NCI-H2227 (cell line): ENCODE measurements around the gene NEUROG3.

Experiments
- DNase-seq: peaks from one replicate; lab custom pipeline; 2025; ENCODE audit not compliant: unreplicated experiment; lab: John Stamatoyannopoulos, UW

Gene NEUROG3, protein sequence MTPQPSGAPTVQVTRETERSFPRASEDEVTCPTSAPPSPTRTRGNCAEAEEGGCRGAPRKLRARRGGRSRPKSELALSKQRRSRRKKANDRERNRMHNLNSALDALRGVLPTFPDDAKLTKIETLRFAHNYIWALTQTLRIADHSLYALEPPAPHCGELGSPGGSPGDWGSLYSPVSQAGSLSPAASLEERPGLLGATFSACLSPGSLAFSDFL

DNA sequence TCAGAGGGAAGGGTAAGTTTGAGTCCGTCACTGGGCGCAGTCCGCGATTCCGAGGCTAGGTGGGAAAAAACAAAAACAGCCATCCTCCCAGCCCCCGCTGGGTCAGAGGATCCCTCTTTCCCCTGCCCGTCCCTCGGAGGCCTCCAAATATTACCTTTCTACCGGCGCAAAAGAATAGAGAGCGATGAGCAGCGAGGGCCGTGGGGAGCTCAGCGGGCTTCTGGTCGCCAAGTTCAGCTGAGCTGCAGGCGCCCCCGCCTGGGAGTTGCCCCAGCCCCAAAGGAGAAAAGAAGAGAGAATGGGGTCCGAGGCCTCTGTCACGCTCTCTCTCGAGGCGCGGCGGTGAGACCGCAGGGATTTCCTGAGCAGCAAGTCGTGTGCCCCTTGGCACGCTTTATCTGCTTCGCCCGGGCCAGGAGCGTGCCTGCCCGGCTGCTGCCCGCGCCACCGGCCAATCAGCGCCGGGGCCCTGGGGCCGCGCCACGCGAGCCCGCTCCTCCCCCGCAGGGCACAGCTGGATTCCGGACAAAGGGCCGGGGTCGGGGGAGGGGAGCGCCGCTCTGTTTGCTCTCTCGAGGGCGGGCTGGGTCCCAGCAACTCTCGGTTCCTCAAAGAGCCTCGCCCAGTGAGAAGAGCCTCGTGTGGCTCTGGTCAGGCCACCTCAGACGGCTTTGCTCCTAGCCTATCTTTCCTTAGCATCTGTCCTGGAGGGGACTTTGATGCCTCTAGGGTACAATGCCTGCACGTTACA is at the start of gene NEUROG3:
Gene NEUROG3 (minus strand): TSS at position 367 of the 751 bp plus-strand sequence. CDS start 379 bp downstream, outside the sequence.
- no peak for DNase-seq

DNA sequence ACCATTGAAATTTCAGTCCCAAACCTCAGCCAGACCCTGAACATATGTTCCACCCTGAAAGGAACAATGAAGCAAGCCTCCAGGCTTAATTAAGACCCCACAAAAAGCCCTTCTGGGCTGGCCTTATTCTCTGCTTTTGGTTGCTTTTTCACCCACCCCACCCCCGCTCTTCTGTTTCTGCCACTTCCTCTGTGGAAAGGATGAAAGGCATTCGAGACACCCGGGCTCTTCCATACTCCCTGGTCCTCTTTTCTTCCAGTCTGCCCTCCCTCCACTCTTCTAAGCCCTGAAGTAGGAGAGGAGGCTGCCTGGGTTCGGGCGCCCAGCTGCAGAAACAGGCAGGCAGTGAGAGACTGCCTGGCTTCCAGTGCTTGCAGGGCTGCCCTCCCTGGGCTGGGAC is 47.4 kb upstream of the NEUROG3 start:
- no peak for DNase-seq

DNA sequence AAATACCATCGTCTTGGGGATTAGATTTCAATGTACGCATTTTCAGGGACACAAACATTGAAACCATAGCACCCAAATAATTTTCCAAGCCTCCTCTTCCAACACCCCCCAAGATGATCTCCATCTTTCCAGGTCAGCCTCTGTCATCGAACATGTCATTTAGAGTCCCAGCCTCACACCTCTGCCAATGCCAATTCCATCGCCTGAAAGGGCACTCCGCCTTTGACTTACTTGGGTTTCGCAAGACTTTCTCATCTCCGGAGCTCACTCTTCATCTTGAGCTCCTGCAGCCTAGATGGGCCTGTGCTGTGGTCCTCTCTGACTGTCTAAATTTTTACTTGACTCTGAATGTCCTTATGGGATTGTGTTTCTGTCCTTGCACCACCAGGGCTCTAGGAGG is 46.4 kb upstream of the NEUROG3 start:
- no peak for DNase-seq

DNA sequence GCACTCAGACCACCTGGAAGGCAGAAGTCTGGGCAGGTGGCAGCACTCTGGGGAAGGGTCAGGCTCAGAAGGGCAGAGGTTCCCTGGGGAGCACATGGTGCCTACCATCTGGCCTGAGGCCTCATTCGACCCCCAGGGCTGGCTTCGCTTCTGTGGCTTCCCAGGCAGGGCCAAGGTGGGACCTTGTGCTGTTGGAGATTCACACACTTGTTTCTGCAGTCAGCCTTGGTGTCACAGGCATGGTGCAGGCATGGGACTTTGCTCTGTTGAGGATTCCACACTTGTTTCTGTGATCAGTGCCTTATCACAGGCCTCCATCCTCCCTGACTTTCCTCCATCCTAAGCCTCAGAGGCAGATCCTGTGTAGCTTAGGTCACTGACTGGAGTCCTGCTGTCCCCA is 45.5 kb upstream of the NEUROG3 start:
- no peak for DNase-seq

DNA sequence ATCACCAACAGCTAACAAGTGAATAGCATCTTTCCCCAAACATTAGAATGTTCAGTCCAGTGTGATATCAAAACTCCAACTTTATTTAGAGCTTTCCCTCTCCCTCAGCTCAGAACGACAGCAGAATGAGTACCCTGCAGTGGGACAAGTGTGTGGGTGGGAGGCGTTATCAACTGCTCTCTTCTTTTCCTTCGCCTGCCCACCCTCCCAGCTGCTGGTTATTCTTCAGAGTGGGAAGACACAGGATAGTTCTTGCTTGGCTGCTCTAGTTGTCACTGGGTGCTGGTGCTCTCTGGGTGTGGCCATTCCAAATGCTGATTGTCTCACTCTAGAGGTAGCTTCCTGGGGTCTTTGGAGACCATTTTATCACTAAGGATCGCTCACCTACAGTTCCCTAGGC is 43.1 kb upstream of the NEUROG3 start:
- no peak for DNase-seq

DNA sequence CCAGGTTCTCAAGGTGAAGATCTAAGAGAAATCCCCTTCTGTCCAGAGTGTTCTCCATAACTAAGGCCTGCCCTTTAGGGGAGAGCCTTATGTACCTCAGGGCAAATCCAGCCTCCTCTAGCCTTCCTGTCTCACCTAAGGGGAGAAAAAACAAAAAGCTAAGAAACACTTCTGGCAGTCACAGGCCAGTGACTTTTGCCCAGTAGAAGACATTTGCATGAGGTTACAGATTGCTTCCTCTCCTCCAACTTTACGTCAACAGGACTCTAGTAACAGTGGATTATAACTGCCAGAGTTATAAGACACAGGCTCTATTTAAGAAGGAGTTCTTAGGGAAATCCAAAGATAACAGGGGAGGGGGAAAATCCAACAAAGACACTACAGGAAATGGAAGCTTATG is 40.9 kb upstream of the NEUROG3 start:
- no peak for DNase-seq

DNA sequence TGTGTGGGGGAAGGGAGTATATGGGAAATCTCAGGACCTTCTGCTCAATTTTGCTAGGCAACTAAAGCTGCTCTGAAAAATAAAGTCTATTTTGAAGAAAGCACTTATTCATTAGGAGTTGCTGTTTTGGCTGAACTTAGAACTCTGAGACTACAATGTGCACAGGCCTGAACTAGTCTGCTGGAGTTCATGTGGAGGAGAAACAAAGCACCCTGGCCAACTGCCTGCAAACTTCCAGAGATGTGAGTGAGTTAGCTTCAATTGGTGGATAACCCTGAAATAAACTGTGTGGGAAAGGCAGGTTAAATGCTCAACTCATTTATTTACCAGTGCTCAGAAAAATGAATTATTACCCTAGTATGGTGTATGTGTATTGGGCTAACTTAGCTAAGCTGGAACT is 39.5 kb upstream of the NEUROG3 start:
- DNase-seq, result no peak

DNA sequence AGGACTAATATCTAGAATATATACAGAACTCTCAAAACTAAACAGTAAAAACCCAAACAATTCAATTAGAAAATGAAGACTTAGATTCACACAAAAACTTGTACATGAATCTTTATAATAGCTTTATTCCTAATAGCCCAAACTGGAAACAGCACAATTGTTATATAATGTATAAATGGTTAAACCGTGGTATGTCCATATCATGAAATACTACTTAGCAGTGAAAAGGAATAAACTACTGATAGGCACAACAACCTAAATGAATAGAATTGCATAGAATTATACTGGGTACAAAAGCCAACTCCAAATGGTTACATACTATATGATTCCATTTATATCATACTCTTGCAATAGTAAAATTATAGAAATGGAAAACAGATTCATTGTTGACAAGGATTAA is 35.9 kb upstream of the NEUROG3 start:
- DNase-seq, result no peak

DNA sequence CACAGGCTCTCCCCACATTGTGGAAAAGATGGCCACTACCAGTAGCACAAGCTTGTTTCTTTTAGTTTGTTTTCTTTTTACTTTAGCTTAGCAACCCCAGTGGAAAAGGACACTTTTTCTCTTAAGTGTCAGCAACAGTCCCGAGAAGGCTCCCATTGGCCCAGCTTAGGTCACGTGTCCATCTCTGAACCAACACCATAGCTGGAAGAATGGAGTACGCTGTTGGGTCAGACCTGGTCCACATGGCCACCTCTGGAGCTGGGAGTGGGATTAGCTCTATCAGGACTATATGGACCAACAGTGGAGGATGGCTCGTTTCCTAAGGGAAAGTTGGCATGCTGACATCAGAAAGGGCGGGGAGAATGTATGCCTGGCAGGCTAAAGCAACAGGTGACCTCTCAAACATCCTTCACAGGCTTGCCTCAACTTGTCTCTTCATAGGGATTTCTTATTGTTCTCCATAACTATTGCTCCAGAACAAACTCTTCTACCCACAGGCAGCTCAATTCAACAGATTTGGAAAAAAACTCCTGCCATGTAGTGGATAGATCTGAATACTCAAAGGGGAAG is 27.6 kb upstream of the NEUROG3 start:
- no peak for DNase-seq

DNA sequence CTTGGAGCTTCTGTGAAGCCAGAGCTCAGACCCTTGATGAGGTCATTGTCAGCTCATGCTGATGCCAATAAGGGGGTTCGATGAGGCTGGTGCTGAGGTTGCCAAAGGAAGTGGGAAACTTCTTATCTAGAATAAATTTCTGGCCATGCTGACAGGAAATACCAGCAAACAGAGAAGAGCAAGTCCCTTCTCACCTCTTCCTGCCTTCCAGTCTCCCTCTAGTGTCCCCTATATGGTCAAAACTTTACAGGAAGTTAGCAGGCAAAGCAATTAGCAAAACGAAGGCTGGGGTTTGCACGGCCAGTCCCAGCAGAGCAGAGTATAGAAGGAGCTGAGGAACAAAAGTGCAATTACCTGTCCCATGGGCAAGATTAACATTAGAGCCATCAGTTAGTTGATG is 15.1 kb upstream of the NEUROG3 start:
- no peak for DNase-seq

DNA sequence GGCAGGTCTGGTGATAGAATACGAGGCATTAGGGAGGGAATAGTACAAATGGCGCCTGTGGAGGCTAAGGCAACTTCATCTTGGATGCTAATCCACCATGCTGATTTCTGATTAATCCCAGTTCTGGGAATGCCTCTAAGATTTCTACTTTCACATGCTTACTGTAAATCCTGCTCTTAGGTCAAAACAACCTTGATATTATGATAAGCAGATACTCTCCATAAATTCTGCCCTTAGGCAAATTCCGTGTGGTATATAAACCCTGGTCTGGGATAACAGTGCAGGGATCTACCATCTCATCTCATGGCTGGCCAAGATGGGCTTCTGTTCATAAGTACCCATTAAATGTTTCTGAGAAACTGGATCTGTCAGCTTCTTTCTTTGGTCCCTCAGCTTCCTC is 11.4 kb upstream of the NEUROG3 start:
- DNase-seq, result no peak

DNA sequence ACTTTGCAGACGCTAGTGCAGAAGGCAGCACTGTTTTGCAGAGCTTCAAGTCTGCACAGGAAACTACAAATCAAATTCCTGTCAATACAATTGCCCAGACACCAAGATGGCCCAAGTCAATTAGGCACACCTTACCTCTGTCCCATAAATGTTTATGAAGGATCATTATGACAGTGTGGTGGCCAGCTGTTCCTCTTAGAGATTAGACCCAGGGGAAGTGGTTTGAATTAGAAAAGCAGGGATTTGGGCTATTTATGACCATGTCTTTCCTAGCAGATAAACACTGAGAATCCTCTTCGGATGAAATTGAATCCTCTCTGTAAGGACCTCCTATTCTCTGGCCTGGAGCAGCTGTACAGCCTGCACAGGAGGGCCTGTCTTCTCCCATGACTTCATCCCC is 9.9 kb upstream of the NEUROG3 start:
- no peak for DNase-seq

DNA sequence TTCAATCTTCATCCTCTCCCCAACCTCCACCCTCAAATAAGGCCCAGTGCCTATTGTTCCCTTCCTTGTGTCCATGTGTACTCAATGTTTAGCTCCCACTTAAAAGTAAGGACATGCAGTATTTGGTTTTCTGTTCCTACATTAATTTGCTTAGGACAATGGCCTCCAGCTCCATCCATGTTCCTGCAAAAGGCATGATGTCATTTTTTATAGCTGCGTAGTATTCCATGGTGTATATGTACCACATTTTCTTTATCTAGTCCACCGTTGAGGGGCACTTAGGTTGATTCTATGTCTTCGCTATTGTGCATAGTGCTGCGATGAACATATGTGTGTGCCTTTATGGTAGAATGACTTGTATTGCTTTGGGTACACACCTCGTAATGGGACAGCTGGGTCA is 7.2 kb upstream of the NEUROG3 start:
- no peak for DNase-seq

DNA sequence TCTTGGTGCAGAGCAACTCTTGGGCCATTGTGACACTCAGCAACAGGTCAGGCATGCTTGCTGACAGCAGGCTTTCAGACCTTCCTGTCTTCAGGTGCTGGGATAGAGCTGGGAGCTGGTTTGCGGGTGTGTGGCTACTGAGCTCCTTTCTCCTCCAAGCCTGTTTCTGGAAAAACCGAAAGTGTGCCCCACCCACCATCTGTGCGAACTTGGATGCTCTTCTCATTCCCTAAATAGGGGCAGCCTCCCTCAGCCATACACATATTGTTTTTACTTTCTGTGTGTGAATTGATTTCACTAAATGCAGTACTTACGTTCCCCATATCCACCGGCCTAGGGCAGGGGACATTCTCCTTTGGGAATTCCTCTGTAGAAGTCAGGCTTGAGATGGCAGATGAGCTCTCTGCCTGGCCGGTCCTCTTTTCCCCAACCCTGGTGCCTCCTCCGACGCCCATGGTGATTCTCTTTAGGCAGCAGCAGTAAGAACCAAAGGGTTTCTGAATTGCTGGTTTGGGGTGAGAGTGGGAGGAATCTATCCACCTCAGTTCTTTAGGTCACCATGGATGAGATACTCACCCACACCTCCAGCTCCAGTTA is 6.3 kb upstream of the NEUROG3 start:
- DNase-seq, result no peak

DNA sequence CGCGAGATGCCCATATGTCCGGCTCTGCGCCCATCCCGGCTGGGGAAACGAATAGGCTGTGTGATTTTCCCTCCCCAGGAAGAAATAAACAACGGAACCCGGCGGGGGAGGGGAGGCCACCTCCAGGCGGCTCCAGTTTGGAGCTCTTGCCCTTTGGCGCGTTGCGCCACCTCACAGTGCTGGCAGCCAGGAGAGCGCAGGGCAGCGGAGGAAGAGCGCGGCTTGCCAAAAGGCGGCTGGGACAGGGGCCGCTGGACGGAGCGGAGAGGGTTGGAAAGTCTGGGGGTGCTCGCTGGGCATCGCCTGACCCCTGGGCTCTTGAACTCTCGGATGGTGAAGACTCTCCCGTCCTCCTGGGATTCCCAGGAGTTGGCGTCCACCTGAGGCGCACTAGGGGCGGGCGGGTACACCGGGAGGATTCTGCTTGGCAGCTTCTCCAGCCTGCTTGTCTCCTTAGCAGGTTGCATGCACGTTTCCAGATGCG is 5.3 kb upstream of the NEUROG3 start:
- DNase-seq, result no peak

DNA sequence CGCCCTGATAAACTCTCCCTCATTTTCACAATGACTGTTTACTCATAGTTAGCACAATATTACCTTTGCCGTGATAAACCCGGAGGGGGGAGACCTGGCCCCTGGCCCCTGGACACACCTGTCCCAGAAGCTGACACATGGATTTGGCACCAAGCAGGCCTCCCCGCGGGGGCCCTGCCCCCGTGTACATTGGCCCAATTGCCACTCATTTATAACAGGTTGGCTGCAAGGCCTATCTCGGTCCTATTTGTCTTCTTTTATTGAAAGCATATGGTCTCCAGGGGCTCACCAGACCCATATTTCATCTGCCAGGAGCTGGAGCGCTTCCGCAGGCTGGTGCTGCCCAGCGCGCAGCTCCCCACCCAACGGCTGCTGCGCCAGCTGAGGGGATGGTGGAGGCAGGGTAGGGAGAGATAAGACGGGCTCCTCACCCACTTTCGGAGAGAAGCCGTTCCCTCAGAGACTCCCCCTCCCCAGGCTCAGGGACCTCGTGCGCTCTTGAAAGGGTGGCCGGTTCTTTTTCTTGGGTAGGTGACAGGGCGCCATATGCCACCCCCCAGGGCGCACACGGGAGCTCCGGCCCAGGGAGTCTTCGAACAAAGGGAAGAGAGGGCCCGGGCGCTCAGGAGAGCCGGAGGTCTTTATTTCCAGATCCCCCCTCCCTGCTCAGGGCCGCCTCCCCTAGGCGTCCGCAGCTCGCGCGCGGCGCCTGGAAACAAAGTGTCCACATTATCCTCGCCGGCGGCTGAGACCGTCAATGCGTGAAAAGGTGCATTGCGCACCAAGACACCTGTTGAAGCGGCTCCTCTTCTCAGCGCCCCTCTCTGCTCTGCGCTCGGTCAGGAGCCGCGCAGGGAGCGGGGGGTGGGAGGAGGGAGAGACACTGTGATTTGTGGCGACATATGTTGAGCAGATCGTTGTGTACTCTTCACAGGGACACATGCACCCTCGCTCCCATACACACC is 4.3 kb upstream of the NEUROG3 start:
- DNase-seq, result no peak

DNA sequence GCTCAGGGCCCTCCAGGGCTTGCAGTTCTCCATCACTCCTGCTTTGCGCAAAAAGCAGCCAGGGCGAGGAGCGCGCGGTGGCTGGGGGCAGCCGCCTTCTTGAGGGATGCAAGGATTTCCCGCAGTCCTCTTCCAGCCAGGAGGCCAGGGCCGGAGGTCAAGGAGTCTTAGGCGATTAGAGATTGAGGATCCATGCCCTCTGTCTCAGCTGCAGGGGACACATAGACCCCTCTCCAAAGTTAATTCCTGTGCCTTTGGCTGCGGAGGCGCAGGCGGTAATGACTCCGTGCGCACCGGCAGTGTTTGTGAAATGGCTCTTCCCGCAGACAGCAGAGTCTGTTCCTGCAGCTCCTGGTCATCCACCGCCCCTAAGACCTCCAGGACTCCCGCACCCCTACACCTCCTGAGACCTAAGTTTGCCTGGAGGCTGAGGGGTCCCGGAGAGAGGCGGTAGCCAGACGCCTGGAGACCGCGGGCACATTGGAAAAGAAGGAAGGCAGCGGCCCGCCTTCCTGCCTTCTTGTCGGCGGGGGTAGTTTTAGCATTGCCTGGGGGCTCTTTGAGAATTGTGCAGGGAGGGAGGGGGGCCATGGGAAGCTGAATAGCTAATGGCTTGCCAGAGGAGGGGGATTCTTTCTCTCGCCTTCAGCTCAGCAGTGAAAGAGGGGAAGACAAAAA is 3.3 kb upstream of the NEUROG3 start:
- no peak for DNase-seq

DNA sequence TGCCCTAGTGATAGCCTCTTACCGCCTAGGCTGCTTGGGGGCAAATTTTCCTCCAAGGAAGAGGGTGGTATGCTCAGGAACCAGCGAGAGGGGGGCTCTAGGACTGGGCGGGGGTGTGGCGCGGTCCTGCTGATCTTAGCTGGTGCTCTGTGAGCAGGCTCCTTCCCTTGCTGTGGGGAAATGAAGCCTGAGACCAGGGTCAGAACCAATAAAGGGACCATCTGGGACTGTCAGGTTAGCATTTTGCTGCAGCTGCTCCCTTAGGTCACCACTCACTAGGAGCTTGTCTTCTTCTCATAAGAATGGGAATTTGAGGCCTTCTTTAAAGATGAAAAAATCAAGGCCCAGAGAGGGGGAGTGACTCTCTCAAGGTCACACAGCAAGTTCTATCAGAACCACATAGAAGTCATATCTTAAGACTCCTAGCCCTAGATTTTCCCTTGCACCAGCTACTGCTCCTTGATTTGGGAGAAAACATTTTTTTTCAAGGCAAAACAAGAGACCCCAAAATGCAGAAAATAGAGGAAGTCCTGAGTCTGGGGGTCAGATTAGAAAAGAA is 2.0 kb upstream of the NEUROG3 start:
- no peak for DNase-seq

DNA sequence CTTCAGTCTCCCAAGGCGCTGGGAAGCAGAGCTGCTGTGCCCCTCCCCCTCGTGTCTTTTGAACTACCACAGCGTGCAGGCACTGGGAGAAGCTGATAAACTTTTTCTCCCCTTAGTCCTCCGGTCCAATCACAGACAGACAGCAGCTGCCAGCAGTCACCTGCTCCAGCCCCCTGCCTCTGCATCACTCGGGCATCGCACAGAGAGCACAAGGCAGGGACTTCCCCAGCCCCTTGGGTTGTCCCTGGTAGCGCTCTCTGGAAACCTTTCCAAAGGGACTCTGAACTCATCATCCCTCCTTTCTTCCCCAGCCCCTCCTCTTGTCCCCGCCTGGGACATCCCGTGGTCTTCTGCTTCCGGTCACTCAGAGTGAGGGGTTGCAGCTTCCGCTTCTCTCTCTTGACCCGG is 1.4 kb upstream of the NEUROG3 start:
- DNase-seq, result no peak
